ENCODE results near the gene CDH4. TPM values are rescaled to one million over a fixed set of nuclear protein-coding genes. Genes with fewer than 3 reads are reported as not detected.

The CDH4 gene
- total RNA-seq, 1 experiment from 2014 or later = 25.0 TPM

GRCh38 chr20:61300709-61301108 is 48.6 kb downstream of the CDH4 start:
- no TSS peak for BruUV-seq (replicated peaks)
- intact Hi-C loops (cut with micrococcal nuclease) = no loop called here
- CTCF ChIA-PET = interaction anchor here (0.6 kb wide), 2 partner anchors 48 to 394 kb away, joined by 3 read pairs; no protein-coding TSS in a partner anchor

GRCh38 chr20:61301711-61302525 is 49.9 kb downstream of the CDH4 start:
- intact Hi-C loops (cut with micrococcal nuclease) = no loop called here
- H3K4me1 Mint-ChIP-seq (ENCODE audit: insufficient read depth, unreplicated experiment) = no peaks in the 10 kb centered on the region
- H3K9me3 Mint-ChIP-seq (ENCODE audit: unreplicated experiment) = no peaks in the 10 kb centered on the region
- ChIA-PET CTCF (no interaction called here), POLR2A (no interaction called here)
- no peak for DNase-seq (ENCODE audit: unreplicated experiment)
- H3K27ac Mint-ChIP-seq (ENCODE audit: low read depth, unreplicated experiment) = no peak overlapping the region
- no peak overlapping the region for H3K4me3 Mint-ChIP-seq (ENCODE audit: unreplicated experiment)
- no TSS peak for BruUV-seq (replicated peaks)
- H3K27me3 Mint-ChIP-seq (ENCODE audit: insufficient read depth, unreplicated experiment) = no peaks in the 10 kb centered on the region
- H3K36me3 Mint-ChIP-seq (ENCODE audit: insufficient read depth, unreplicated experiment) = no peaks in the 10 kb centered on the region
- TF ChIP-seq CTCF (IDR thresholded peaks at IDR 0.05; ENCODE audit: unreplicated experiment) = no peak

More at GRCh38 chr20:61300709-61301108, 48.6 kb downstream of the CDH4 start:
- no peak for DNase-seq (ENCODE audit: unreplicated experiment)
- TF ChIP-seq CTCF (IDR thresholded peaks at IDR 0.05; ENCODE audit: unreplicated experiment) = no peak
- no peaks in the 10 kb centered on the region for H3K27me3 Mint-ChIP-seq (ENCODE audit: insufficient read depth, unreplicated experiment)
- H3K36me3 Mint-ChIP-seq (ENCODE audit: insufficient read depth, unreplicated experiment) = peaks cover 6% of the 10 kb centered on the region
- no peak overlapping the region for H3K27ac Mint-ChIP-seq (ENCODE audit: low read depth, unreplicated experiment)
- POLR2A ChIA-PET = no interaction called here
- H3K4me3 Mint-ChIP-seq (ENCODE audit: unreplicated experiment) = no peak overlapping the region
- no peaks in the 10 kb centered on the region for H3K9me3 Mint-ChIP-seq (ENCODE audit: unreplicated experiment)
- H3K4me1 Mint-ChIP-seq (ENCODE audit: insufficient read depth, unreplicated experiment) = peaks cover 6% of the 10 kb centered on the region

- CTCF ChIA-PET = no interaction called here
- H3K27ac Mint-ChIP-seq (ENCODE audit: low read depth, unreplicated experiment) = no peak overlapping the region
- DNase-seq (ENCODE audit: unreplicated experiment) = no peak
- H3K27me3 Mint-ChIP-seq (ENCODE audit: insufficient read depth, unreplicated experiment) = no peaks in the 10 kb centered on the region
- POLR2A ChIA-PET = no interaction called here
- H3K4me1 Mint-ChIP-seq (ENCODE audit: insufficient read depth, unreplicated experiment) = no peaks in the 10 kb centered on the region
- no peaks in the 10 kb centered on the region for H3K36me3 Mint-ChIP-seq (ENCODE audit: insufficient read depth, unreplicated experiment)
- no peaks in the 10 kb centered on the region for H3K9me3 Mint-ChIP-seq (ENCODE audit: unreplicated experiment)
- intact Hi-C loops (cut with micrococcal nuclease) = no loop called here
- no peak for TF ChIP-seq CTCF (IDR thresholded peaks at IDR 0.05; ENCODE audit: unreplicated experiment)
- no peak overlapping the region for H3K4me3 Mint-ChIP-seq (ENCODE audit: unreplicated experiment)
- BruUV-seq (replicated peaks) = no TSS peak
Observed at GRCh38 chr20:61303217-61303616, 51.2 kb downstream of the CDH4 start.

- no peaks in the 10 kb centered on the region for H3K27me3 Mint-ChIP-seq (ENCODE audit: insufficient read depth, unreplicated experiment)
- DNase-seq (ENCODE audit: unreplicated experiment) = no peak
- TF ChIP-seq CTCF (IDR thresholded peaks at IDR 0.05; ENCODE audit: unreplicated experiment) = no peak
- H3K9me3 Mint-ChIP-seq (ENCODE audit: unreplicated experiment) = no peaks in the 10 kb centered on the region
- no peaks in the 10 kb centered on the region for H3K36me3 Mint-ChIP-seq (ENCODE audit: insufficient read depth, unreplicated experiment)
- ChIA-PET POLR2A (no interaction called here), CTCF (interaction anchor here (0.6 kb wide), 1 partner anchor 585 kb away, joined by 3 read pairs; no protein-coding TSS in a partner anchor)
- BruUV-seq (replicated peaks) = no TSS peak
- H3K27ac Mint-ChIP-seq (ENCODE audit: low read depth, unreplicated experiment) = no peak overlapping the region
- no peaks in the 10 kb centered on the region for H3K4me1 Mint-ChIP-seq (ENCODE audit: insufficient read depth, unreplicated experiment)
- no peak overlapping the region for H3K4me3 Mint-ChIP-seq (ENCODE audit: unreplicated experiment)
- intact Hi-C loops (cut with micrococcal nuclease) = no loop called here
Observed at GRCh38 chr20:61303675-61304074, 51.6 kb downstream of the CDH4 start.

Data from MCF 10A (cell line).